Stimulated activated naive CD8-positive, alpha-beta T cell treated with anti-CD3 and anti-CD28 coated beads, Interleukin-15, amount 100 ng/mL, for 72 hours (primary cell): Measurements from ENCODE around the gene ATAD3A.
"Not testable (repeated sequence)": the region's sequence is repeated elsewhere in the genome, so short reads cannot be mapped to it uniquely, and the experiment has no call there.

Source experiments
- ATAC-seq: fragments of 150-1000 bp; cut with Tn5 transposase; 2 replicates; pipeline ENCODE4 v1.10.0; 2021; ENCODE audit warnings: mild to moderate bottlenecking, moderate library complexity
- DNase-seq, 2 donors: peaks; one replicate each; pipeline ENCODE4 v3.0.0; 2021 to 2022
- H3K27ac Mint-ChIP-seq, 2 donors: one replicate each; pipeline ENCODE4 v1.8.0; 2022; ENCODE audit warnings: mild to moderate bottlenecking in 2 of 2, mixed read lengths in 2 of 2, moderate library complexity in 2 of 2
- H3K27me3 Mint-ChIP-seq: one replicate; pipeline ENCODE4 v1.8.0; 2022; ENCODE audit warnings: mixed read lengths
- H3K4me1 Mint-ChIP-seq: one replicate; pipeline ENCODE4 v1.8.0; 2022; ENCODE audit warnings: mild to moderate bottlenecking, mixed read lengths
- H3K4me3 Mint-ChIP-seq, 2 donors: one replicate each; pipeline ENCODE4 v1.8.0; 2022; ENCODE audit warnings: mild to moderate bottlenecking in 2 of 2, mixed read lengths in 2 of 2, moderate library complexity in 1 of 2
- H3K9me3 Mint-ChIP-seq, 2 donors: one replicate each; pipeline ENCODE4 v1.8.0; 2022; ENCODE audit warnings: mixed read lengths in 2 of 2

The ATAD3A gene

GRCh38 chr1:1550591-1551432, 38.9 kb downstream of the ATAD3A start:
- H3K27ac Mint-ChIP-seq: no peak overlapping the region
- no peak overlapping the region for H3K4me3 Mint-ChIP-seq
- H3K4me1 Mint-ChIP-seq: peaks cover 23% of the 10 kb centered on the region
- H3K9me3 Mint-ChIP-seq: no peaks in the 10 kb centered on the region
- DNase-seq (no peak), ATAC-seq (peak; percentile 45)
- H3K27me3 Mint-ChIP-seq: no peaks in the 10 kb centered on the region

GRCh38 chr1:1551524-1552262, 39.7 kb downstream of the ATAD3A start:
- H3K4me3 Mint-ChIP-seq: no peak overlapping the region
- ATAC-seq (peak; percentile 23), DNase-seq (no peak)
- peak overlapping the region in 1 of 2 donors; percentile 66 for H3K27ac Mint-ChIP-seq
- peaks cover 23% of the 10 kb centered on the region for H3K4me1 Mint-ChIP-seq
- no peaks in the 10 kb centered on the region for H3K9me3 Mint-ChIP-seq
- H3K27me3 Mint-ChIP-seq: no peaks in the 10 kb centered on the region

GRCh38 chr1:1552263-1552639, 40.3 kb downstream of the ATAD3A start:
- Mint-ChIP-seq H3K4me1 (peaks cover 23% of the 10 kb centered on the region), H3K27ac (peak overlapping the region in 1 of 2 donors; percentile 59), H3K4me3 (no peak overlapping the region), H3K27me3 (no peaks in the 10 kb centered on the region), H3K9me3 (no peaks in the 10 kb centered on the region)
- ATAC-seq: no peak
- no peak for DNase-seq

DNA sequence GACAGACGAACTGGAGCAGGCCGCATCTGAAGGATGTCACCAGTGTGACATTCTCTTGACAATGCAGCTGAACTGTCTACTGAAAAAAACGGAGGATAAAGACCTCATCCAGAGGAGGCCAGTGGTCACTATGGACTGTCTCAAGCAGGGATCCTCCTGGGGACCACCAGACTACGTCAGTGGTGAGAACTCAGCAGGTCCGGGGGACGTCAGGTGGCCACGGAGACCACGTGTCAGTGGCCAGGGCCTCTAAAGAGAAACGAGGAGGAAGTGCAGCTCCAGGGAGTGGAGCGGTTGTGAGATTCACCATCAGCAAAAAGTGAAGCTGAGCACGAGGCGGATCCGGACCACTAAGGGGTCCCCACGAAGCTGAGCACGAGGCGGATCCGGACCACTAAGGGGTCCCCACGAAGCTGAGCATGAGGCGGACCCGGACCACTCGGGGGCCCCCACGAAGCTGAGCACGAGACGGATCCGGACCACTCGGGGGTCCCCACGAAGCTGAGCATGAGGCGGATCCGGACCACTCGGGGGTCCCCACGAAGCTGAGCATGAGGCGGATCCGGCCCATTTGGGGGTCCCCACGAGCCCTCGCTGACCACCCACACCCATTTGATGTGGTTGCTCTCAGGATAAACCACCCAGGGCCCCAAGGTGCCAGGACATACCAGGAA, 42.0 kb downstream of the ATAD3A start:
- ATAC-seq: no peak
- H3K27me3 Mint-ChIP-seq: no peaks in the 10 kb centered on the region
- no peaks in the 10 kb centered on the region for H3K9me3 Mint-ChIP-seq
- no peak overlapping the region for H3K4me3 Mint-ChIP-seq
- DNase-seq: no peak
- peaks cover 28% of the 10 kb centered on the region for H3K4me1 Mint-ChIP-seq
- no peak overlapping the region for H3K27ac Mint-ChIP-seq

GRCh38 chr1:1554550-1554925, 42.6 kb downstream of the ATAD3A start:
- no peak for DNase-seq
- Mint-ChIP-seq H3K27ac (peak overlapping the region in 1 of 2 donors; percentile 67), H3K4me3 (no peak overlapping the region), H3K27me3 (no peaks in the 10 kb centered on the region), H3K9me3 (no peaks in the 10 kb centered on the region), H3K4me1 (peaks cover 30% of the 10 kb centered on the region)
- ATAC-seq: no peak

DNA sequence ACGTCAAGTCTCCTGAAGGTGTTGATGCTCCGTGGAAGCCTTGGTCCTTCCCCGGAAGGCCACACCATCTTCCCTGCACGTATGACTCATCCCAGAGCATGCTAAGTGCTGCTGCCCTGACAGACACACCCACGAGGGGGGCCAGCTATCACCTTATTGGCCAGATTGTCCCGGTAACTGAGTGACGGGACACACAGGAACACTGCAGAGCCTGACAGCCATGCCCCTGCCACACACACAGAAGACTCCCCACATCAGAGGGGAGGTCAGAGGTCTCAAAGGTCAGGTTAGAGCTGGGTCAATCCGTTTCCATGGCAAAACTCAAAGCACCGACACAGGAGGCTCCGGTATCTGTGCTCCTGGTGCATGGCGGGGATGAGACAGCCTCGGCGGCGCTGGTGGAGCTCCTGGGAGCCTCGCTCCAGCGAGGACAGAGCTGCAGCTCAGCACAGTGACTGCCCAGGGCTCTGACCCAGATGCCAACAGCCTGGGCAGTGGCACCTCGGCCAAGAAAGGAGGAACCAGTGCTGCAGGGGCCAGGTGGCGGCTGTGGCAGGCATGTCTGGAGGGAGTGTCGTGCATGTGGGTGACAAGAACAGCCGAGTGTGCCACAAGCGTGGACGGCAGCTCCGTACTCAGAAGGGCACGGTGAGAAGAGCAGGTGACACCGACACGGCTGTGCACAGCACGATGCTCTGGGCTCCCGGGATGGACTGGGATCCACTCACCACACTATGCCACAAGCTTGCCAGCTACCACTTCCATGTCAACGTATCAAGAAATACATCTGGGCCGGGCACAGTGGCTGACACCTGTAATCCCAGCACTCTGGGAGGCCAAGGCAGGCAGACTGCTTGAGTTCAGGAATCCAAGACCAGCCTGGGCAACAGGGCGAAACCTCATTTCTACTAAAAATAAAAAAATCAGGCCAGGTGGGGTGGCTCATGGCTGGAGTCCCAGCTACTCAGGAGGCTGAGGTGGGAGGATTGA, 43.3 kb downstream of the ATAD3A start:
- DNase-seq (no peak), ATAC-seq (no peak)
- Mint-ChIP-seq H3K27ac (peak overlapping the region in 1 of 2 donors; percentile 67), H3K4me3 (no peak overlapping the region), H3K4me1 (peaks cover 30% of the 10 kb centered on the region), H3K27me3 (no peaks in the 10 kb centered on the region), H3K9me3 (no peaks in the 10 kb centered on the region)

GRCh38 chr1:1556505-1556904, 44.5 kb downstream of the ATAD3A start:
- Mint-ChIP-seq H3K27ac (no peak overlapping the region), H3K4me1 (peaks cover 29% of the 10 kb centered on the region), H3K9me3 (no peaks in the 10 kb centered on the region), H3K27me3 (no peaks in the 10 kb centered on the region), H3K4me3 (no peak overlapping the region)
- no peak for DNase-seq
- no peak for ATAC-seq

- DNase-seq, H3K9me3 Mint-ChIP-seq, H3K4me3 Mint-ChIP-seq, H3K27me3 Mint-ChIP-seq, ATAC-seq, H3K27ac Mint-ChIP-seq: not testable (repeated sequence)
- H3K4me1 Mint-ChIP-seq: peaks cover 29% of the 10 kb centered on the region
Measured at GRCh38 chr1:1556961-1557360, 45.0 kb downstream of the ATAD3A start.

DNA sequence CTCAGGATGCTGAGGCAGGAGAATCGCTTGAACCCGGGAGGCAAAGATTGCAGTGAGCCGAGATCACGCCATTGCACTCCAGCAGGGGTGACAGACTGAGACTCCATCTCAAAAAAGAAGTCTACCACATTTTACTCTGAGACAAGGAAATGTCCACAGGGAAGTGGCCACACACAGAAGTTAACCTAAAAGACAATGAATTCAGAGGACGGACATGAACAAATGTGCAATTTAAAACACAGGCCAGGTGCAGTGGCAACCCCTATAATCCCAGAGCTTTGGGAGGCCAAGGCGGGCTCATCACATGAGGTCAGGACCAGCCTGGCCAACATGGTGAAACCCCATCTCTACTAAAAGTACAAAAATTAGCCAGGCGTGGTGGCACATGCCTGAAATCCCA, 45.7 kb downstream of the ATAD3A start:
- H3K4me3 Mint-ChIP-seq, H3K27me3 Mint-ChIP-seq, H3K27ac Mint-ChIP-seq, H3K9me3 Mint-ChIP-seq, DNase-seq, ATAC-seq: not testable (repeated sequence)
- H3K4me1 Mint-ChIP-seq: peaks cover 31% of the 10 kb centered on the region

DNA sequence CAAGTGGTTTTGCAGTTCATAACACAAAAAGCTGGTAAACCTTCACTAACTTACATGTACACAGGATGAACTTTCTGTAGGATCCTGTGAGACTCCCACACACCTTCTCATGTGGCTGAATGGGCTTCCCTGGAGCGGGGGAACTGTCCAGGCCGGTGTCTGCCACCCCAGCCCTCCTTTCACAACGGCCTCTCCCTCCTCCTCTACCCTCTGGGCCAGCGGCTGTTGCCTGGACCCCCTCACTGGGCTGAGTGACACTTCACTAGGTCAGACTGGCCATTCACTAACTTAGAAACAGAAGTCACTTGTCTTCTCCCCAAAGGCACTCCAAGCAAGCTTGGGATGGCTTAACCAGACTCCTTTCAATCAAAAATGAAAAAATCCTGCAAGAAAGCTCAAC, 46.6 kb downstream of the ATAD3A start:
- peak overlapping the region; percentile 13 to 72 for H3K27ac Mint-ChIP-seq
- no peaks in the 10 kb centered on the region for H3K9me3 Mint-ChIP-seq
- H3K4me3 Mint-ChIP-seq: no peak overlapping the region
- no peak for DNase-seq
- H3K27me3 Mint-ChIP-seq: no peaks in the 10 kb centered on the region
- no peak for ATAC-seq
- peaks cover 30% of the 10 kb centered on the region for H3K4me1 Mint-ChIP-seq

DNA sequence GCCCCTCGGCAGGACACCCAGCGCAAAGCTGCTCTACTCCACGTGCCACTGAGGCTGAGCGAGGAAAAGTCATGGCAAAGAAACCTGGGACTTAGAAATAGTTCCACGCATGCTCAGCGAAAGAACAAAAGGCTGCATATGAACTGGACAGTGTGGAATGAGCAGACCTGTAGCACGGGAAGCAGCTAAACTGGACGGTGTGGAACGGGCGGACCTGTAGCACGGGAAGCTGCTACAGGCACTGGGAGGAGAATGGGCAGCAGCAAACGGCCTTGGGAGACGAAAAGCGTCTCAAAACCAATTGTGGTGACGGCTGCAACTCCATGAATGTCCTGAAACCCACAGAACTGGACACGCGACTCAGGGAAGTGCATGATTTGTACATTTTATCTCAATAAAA, 47.1 kb downstream of the ATAD3A start:
- ATAC-seq: no peak

DNA sequence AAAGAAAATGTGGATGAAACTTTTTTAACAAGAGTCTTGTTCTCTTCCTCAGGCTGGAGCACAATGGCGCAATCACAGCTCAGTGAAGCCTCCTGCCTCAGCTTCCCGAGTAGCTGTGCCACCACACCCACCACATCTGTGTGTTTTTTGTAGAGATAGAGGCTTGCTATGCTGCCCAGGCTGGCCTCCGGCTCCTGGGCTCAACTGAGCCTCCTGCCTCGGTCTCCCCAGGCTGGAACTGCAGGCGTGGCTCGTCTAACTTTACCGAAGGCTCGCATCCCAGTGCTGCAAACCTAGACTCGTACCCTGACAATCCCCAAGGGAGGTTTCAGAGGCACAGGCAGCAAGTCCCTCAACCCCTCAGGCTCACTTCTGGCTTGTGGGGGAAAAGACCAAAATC, 48.2 kb downstream of the ATAD3A start:
- peaks cover 18% of the 10 kb centered on the region for H3K4me1 Mint-ChIP-seq
- no peaks in the 10 kb centered on the region for H3K27me3 Mint-ChIP-seq
- no peak for ATAC-seq
- H3K27ac Mint-ChIP-seq: peak overlapping the region in 1 of 2 donors; percentile 27
- H3K9me3 Mint-ChIP-seq: no peaks in the 10 kb centered on the region
- H3K4me3 Mint-ChIP-seq: no peak overlapping the region
- DNase-seq: no peak

More for the DNA sequence above, 47.1 kb downstream of the ATAD3A start:
- Mint-ChIP-seq H3K9me3 (no peaks in the 10 kb centered on the region), H3K27me3 (no peaks in the 10 kb centered on the region), H3K4me3 (no peak overlapping the region), H3K4me1 (peaks cover 26% of the 10 kb centered on the region), H3K27ac (no peak overlapping the region)
- no peak for DNase-seq

GRCh38 chr1:1561801-1562470, 50.0 kb downstream of the ATAD3A start:
- Mint-ChIP-seq H3K27me3 (no peaks in the 10 kb centered on the region), H3K4me1 (peaks cover 19% of the 10 kb centered on the region), H3K9me3 (no peaks in the 10 kb centered on the region), H3K27ac (peak overlapping the region; percentile 33 to 80), H3K4me3 (no peak overlapping the region)
- ATAC-seq: no peak
- no peak for DNase-seq

- no peaks in the 10 kb centered on the region for H3K27me3 Mint-ChIP-seq
- no peak for ATAC-seq
Measured at GRCh38 chr1:1562556-1563195, 50.7 kb downstream of the ATAD3A start.

More at GRCh38 chr1:1562556-1563195, 50.7 kb downstream of the ATAD3A start:
- no peak overlapping the region for H3K27ac Mint-ChIP-seq
- no peak for DNase-seq
- H3K4me1 Mint-ChIP-seq: peaks cover 26% of the 10 kb centered on the region
- no peaks in the 10 kb centered on the region for H3K9me3 Mint-ChIP-seq
- no peak overlapping the region for H3K4me3 Mint-ChIP-seq
